IMR-90 (cell line): Measurements from ENCODE around the gene HMGN1. TPM values are rescaled to one million over a fixed set of nuclear protein-coding genes. Genes with fewer than 3 reads are reported as not detected.

Experiments
- ATAC-seq: fragments of 200-7000 bp; cut with Tn5 transposase; 2 replicates; pipeline ENCODE4 v1.9.1; 2020; ENCODE audit warnings: low read depth, mild to moderate bottlenecking, moderate library complexity
- BruUV-seq: library from RNA; stranded (reverse); fragments of 400-500 nt; replicated peaks from 2 replicates; lab custom pipeline; 2021; lab: Mats Ljungman, UMichigan
- CTCF ChIA-PET: fragments of 300-600 bp; formaldehyde crosslinking; extraction: SDS; loops from one replicate; lab custom pipeline; 2021; ENCODE audit warnings: antibody characterized with exemption; lab: Yijun Ruan, JAX
- POLR2A ChIA-PET: fragments of 300-600 bp; sonication (Branson Sonifier 250); formaldehyde crosslinking; loops from one replicate; lab custom pipeline; 2022; ENCODE audit warnings: antibody characterized with exemption; ENCODE audit not compliant: unreplicated experiment; lab: Charles Lee
- DNase-seq: peaks from one replicate; pipeline ENCODE4 v3.0.0; 2013
- H2AFZ ChIP-seq: replicated peaks from 2 replicates; pipeline ENCODE3; 2013; ENCODE audit warnings: low read length, mild to moderate bottlenecking; ENCODE audit not compliant: poor library complexity
- H2AK5ac ChIP-seq: 2 replicates; pipeline ENCODE4 v1.6.1; 2013; ENCODE audit warnings: low read depth, low read length, inconsistent platforms
- H2AK9ac ChIP-seq: replicated peaks from 2 replicates; pipeline ENCODE3; 2013; ENCODE audit warnings: mild to moderate bottlenecking, low read depth, low read length, moderate library complexity; ENCODE audit not compliant: poor library complexity
- H2BK120ac ChIP-seq: 2 replicates; pipeline ENCODE4 v1.6.1; 2013; ENCODE audit warnings: low read depth, low read length, inconsistent platforms
- H2BK15ac ChIP-seq: 3 replicates; pipeline ENCODE4 v1.6.1; 2013; ENCODE audit warnings: low read depth, low read length, inconsistent platforms
- H2BK20ac ChIP-seq: 2 replicates; pipeline ENCODE4 v1.6.1; 2013; ENCODE audit warnings: low read depth, mild to moderate bottlenecking, inconsistent platforms, low read length, moderate library complexity
- H2BK5ac ChIP-seq: 2 replicates; pipeline ENCODE4 v1.6.1; 2013; ENCODE audit warnings: mild to moderate bottlenecking, low read depth, low read length, inconsistent platforms; ENCODE audit not compliant: poor library complexity, severe bottlenecking
- H3K14ac ChIP-seq: replicated peaks from 2 replicates; pipeline ENCODE4 v1.6.1; 2013; ENCODE audit warnings: low read depth, low read length, inconsistent platforms
- H3K18ac ChIP-seq: 2 replicates; pipeline ENCODE4 v1.6.1; 2013; ENCODE audit warnings: low read depth, low read length, control low read depth
- H3K23ac ChIP-seq: 2 replicates; pipeline ENCODE4 v1.6.1; 2013; ENCODE audit warnings: low read depth, low read length, inconsistent platforms
- H3K27ac ChIP-seq: 2 replicates; pipeline ENCODE4 v1.5.1; 2013; ENCODE audit warnings: mild to moderate bottlenecking, control low read depth, low read length; ENCODE audit not compliant: insufficient read depth
- H3K27me3 ChIP-seq: 2 replicates; pipeline ENCODE4 v1.6.1; 2013; ENCODE audit warnings: low read length; ENCODE audit not compliant: control insufficient read depth, insufficient read depth
- H3K36me3 ChIP-seq: 2 replicates; pipeline ENCODE4 v1.6.1; 2013; ENCODE audit warnings: low read length, mixed read lengths; ENCODE audit not compliant: control insufficient read depth, insufficient read depth
- H3K4ac ChIP-seq: 2 replicates; pipeline ENCODE4 v1.6.1; 2013; ENCODE audit warnings: low read depth, low read length, inconsistent platforms
- H3K4me1 ChIP-seq: 2 replicates; pipeline ENCODE4 v1.6.1; 2013; ENCODE audit warnings: low read length, mixed read lengths; ENCODE audit not compliant: control insufficient read depth, insufficient read depth
- H3K4me2 ChIP-seq: 2 replicates; pipeline ENCODE4 v1.6.1; 2013; ENCODE audit warnings: low read depth, mild to moderate bottlenecking, control low read depth, low read length, moderate library complexity
- H3K4me3 ChIP-seq: 2 replicates; pipeline ENCODE4 v1.5.1; 2013; ENCODE audit warnings: low read depth, mild to moderate bottlenecking, control low read depth, low read length, moderate library complexity; ENCODE audit not compliant: insufficient read depth
- H3K56ac ChIP-seq: 2 replicates; pipeline ENCODE4 v1.6.1; 2013; ENCODE audit warnings: low read length, inconsistent platforms; ENCODE audit not compliant: insufficient read depth; ENCODE audit errors: extremely low read depth
- H3K79me1 ChIP-seq, 2 experiments: 2 replicates each; pipeline ENCODE4 v1.6.1; 2013; ENCODE audit warnings: low read length in 2 of 2, inconsistent platforms in 1 of 2, low read depth in 1 of 2
- H3K9ac ChIP-seq: 2 replicates; pipeline ENCODE4 v1.6.1; 2013; ENCODE audit warnings: low read depth, low read length, control low read depth
- H3K9me1 ChIP-seq: 2 replicates; pipeline ENCODE4 v1.6.1; 2013; ENCODE audit warnings: low read length, inconsistent platforms; ENCODE audit not compliant: insufficient read depth
- H3K9me3 ChIP-seq: 2 replicates; pipeline ENCODE4 v1.6.1; 2013; ENCODE audit warnings: low read length; ENCODE audit not compliant: control insufficient read depth, insufficient read depth
- H4K20me1 ChIP-seq: 2 replicates; pipeline ENCODE4 v1.6.1; 2013; ENCODE audit warnings: low read length, inconsistent platforms; ENCODE audit not compliant: insufficient read depth
- H4K5ac ChIP-seq: 2 replicates; pipeline ENCODE4 v1.6.1; 2013; ENCODE audit warnings: mild to moderate bottlenecking, low read depth, low read length, control low read depth
- H4K8ac ChIP-seq, 2 experiments: 2 replicates each; pipeline ENCODE4 v1.6.1; 2013; ENCODE audit warnings: low read depth in 2 of 2, low read length in 2 of 2, control low read depth in 1 of 2, inconsistent platforms in 1 of 2
- H4K91ac ChIP-seq: 2 replicates; pipeline ENCODE4 v1.6.1; 2013; ENCODE audit warnings: low read depth, low read length, inconsistent platforms; ENCODE audit not compliant: insufficient read depth
- BHLHE40 ChIP-seq: fragments of 150-350 bp; IDR thresholded peaks from 2 replicates; pipeline ENCODE4 v1.6.1; 2016; ENCODE audit warnings: mild to moderate bottlenecking, low read depth, low read length
- FOS ChIP-seq: fragments of 150-350 bp; IDR thresholded peaks from 2 replicates; pipeline ENCODE4 v1.6.1; 2016; ENCODE audit warnings: low read depth, low read length
- MAFK ChIP-seq: IDR thresholded peaks from 2 replicates; pipeline ENCODE4 v1.6.1; 2012; ENCODE audit warnings: low read depth, low read length, improper control_type of control experiment
- MXI1 ChIP-seq: IDR thresholded peaks from 2 replicates; pipeline ENCODE4 v1.6.1; 2012; ENCODE audit warnings: low read depth, mild to moderate bottlenecking, low read length, moderate library complexity, borderline replicate concordance
- NFE2L2 ChIP-seq: fragments of 150-350 bp; IDR thresholded peaks from 2 replicates; pipeline ENCODE4 v1.6.1; 2016; ENCODE audit warnings: low read depth, mild to moderate bottlenecking, low read length
- RFX5 ChIP-seq: IDR thresholded peaks from 2 replicates; pipeline ENCODE4 v1.8.0; 2012; ENCODE audit warnings: low read depth, mild to moderate bottlenecking, low read length, moderate library complexity
- USF2 ChIP-seq: fragments of 150-350 bp; IDR thresholded peaks from 2 replicates; pipeline ENCODE4 v1.6.1; 2017; ENCODE audit warnings: mild to moderate bottlenecking, antibody characterized with exemption, low read length, low read depth
- WGBS, 2 experiments: methylation state at CpG; one replicate each; pipeline versions ENCODE4 v1.1.5 to v1.1.7; 2013; ENCODE audit warnings: missing lambda C conversion rate in 2 of 2; ENCODE audit not compliant: insufficient read length in 1 of 2; ENCODE audit errors: extremely low coverage in 2 of 2; 5-methylcytosine and 5-hydroxymethylcytosine counted together
- dilution Hi-C: fragments of 300-500 bp; cut with HindIII; formaldehyde crosslinking; loops from one replicate; pipeline ENCODE4 v1.14.3; 2018; ENCODE audit warnings: low sequenced_read_pairs; ENCODE audit not compliant: unreplicated experiment
- in situ Hi-C: fragments of 300-500 bp; cut with MboI; formaldehyde crosslinking; loops from 3 replicates; pipeline ENCODE4 v1.14.3; 2019; ENCODE audit warnings: low sequenced_read_pairs, inconsistent platforms, mixed read lengths
- intact Hi-C: fragments of 100-400 bp; cut with micrococcal nuclease; formaldehyde crosslinking; loops from 2 replicates; pipeline ENCODE4 v1.10.0; 2022
- polyA plus RNA-seq, 3 experiments: library from polyadenylated mRNA; depleted of rRNA; stranded (reverse); fragments of >200 nt; gene quantifications; 2 replicates each; pipeline ENCODE4 v1.2.3, GENCODE V29; 2012; ENCODE audit warnings: low replicate concordance in 1 of 3
- total RNA-seq: library from RNA; depleted of rRNA; stranded (reverse); fragments of >200 nt; gene quantifications from 2 replicates; pipeline ENCODE4 v1.2.3, GENCODE V29; 2012

HMGN1 gene
- total and polyA plus RNA-seq, 2 of the 4 experiments (the other 2 are of a cell fraction): 55.2 to 155 TPM

GRCh38 chr21:39336457-39337008, 12.4 kb downstream of the HMGN1 start:
- H4K91ac ChIP-seq: no peak overlapping the region
- in situ Hi-C loops (no loop called here), dilution Hi-C loops (no loop called here)

More at GRCh38 chr21:39336457-39337008, 12.4 kb downstream of the HMGN1 start:
- no peak overlapping the region for H3K23ac ChIP-seq
- no peak for ATAC-seq
- BruUV-seq: no TSS peak
- no peak overlapping the region for H4K8ac ChIP-seq
- H3K4me2 ChIP-seq: no peak overlapping the region
- no peak for TF ChIP-seq USF2
- no peak for TF ChIP-seq FOS
- no peak for TF ChIP-seq RFX5
- no peak for TF ChIP-seq MAFK
- TF ChIP-seq NFE2L2: no peak
- no peak for TF ChIP-seq BHLHE40
- no peak for TF ChIP-seq MXI1
- WGBS, 2 experiments: no CpG with 5 or more reads among the region's 13 CpGs
- no peak overlapping the region for H3K14ac ChIP-seq
- POLR2A ChIA-PET: no interaction called here
- CTCF ChIA-PET: interaction anchor here (0.7 kb wide), 1 partner anchor 83 kb away, joined by 3 read pairs; no protein-coding TSS in a partner anchor
- H3K79me1 ChIP-seq: no peaks in the 10 kb centered on the region; a peak in 1 of 4 replicates
- no peaks in the 10 kb centered on the region for H3K4me1 ChIP-seq
- no peak overlapping the region for H2AFZ ChIP-seq
- no peak overlapping the region for H2BK120ac ChIP-seq
- H3K4ac ChIP-seq: no peak overlapping the region
- no peak overlapping the region for H2AK5ac ChIP-seq
- no peak overlapping the region for H3K4me3 ChIP-seq
- no peak overlapping the region for H3K18ac ChIP-seq
- no peak overlapping the region for H2BK20ac ChIP-seq
- no peak overlapping the region for H2BK5ac ChIP-seq
- H3K9ac ChIP-seq: no peak overlapping the region
- no peak overlapping the region for H3K56ac ChIP-seq
- intact Hi-C loops: no loop called here
- H4K20me1 ChIP-seq: no peaks in the 10 kb centered on the region; the same call in 1 of the 2 replicates
- no peak overlapping the region for H3K27ac ChIP-seq
- no peak overlapping the region for H4K5ac ChIP-seq
- no peaks in the 10 kb centered on the region for H3K9me3 ChIP-seq
- H3K9me1 ChIP-seq: no peaks in the 10 kb centered on the region
- H2AK9ac ChIP-seq: no peak overlapping the region
- no peak for DNase-seq
- H3K36me3 ChIP-seq: peaks cover 7% of the 10 kb centered on the region
- H3K27me3 ChIP-seq: no peaks in the 10 kb centered on the region
- no peak overlapping the region for H2BK15ac ChIP-seq
